GM13976 (cell line): ENCODE results near the gene KDM2B.

Experiments used
- DNase-seq: peaks from one replicate; pipeline ENCODE4 v3.0.0; 2012; ENCODE audit warnings: low spot score
- CTCF ChIP-seq: IDR thresholded peaks from 2 replicates; pipeline ENCODE4 v1.5.1; 2012; ENCODE audit warnings: borderline replicate concordance, mild to moderate bottlenecking; ENCODE audit not compliant: insufficient read depth; ENCODE audit errors: extremely low read depth, missing control alignments, control extremely low read depth
- in situ Hi-C: fragments of 300-500 bp; cut with MboI; formaldehyde crosslinking; loops from one replicate; pipeline ENCODE4 v1.12.0; 2022; ENCODE audit warnings: low sequenced_read_pairs, mixed read lengths, inconsistent platforms; ENCODE audit not compliant: unreplicated experiment

The KDM2B gene

DNA sequence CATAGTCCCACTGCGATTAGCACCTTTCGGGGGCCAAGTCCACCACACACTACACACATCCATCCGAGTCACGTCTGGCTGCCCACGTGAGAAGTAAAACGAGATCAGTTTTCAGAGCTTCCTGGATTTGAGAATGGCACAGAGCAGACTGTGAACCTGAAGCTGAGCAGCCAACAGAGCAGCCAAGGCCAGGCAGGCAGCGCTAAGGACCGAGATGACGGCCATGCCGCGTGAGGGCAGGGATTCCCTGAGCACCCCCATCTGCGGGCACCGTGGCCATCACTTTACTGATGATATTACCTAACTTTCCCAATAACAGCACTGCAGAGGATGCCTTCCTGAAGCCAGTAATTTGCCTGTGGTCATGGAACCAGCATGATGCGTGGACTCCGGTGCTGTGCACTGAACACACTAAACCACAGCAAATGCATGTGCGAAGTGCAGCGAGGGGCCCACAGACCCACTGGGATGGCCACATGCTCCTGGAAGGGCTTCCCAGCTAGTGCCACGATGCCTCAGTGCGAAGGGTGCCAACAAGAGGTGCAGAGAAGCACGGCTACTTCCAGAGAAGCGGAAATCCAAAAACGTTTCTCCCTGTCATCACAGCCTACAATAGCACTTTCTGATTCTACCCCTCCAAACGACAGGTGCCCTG lies 124.9 kb downstream of the KDM2B start:
- DNase-seq: no peak

GRCh38 chr12:121454921-121455320 lies 125.9 kb downstream of the KDM2B start:
- no peak for DNase-seq
- no peak for TF ChIP-seq CTCF
- in situ Hi-C loops: no loop called here

More for the DNA sequence above, 124.9 kb downstream of the KDM2B start:
- in situ Hi-C loops: no loop called here
- TF ChIP-seq CTCF: no peak

DNA sequence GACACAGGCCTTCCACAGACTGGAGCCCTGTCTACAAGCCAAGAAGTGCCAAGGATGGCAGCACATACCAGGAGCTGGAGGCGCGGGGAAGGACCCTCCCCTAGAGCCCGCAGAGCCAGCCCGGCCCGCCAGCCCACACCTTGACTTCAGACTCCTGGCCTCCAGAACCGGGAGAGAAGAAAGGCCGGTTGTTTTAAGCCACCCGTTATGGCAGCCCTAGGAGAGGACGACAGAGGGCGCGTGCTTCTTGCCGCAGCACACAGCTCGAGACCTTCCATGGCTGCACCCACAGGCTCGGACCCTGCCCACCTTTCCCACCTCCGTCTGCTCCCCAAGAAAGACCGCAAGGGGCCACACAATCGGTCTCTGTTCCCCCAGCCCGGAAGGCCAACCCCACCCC lies 127.2 kb downstream of the KDM2B start:
- TF ChIP-seq CTCF: no peak
- DNase-seq: peak; percentile 12
- in situ Hi-C loops: no loop called here

DNA sequence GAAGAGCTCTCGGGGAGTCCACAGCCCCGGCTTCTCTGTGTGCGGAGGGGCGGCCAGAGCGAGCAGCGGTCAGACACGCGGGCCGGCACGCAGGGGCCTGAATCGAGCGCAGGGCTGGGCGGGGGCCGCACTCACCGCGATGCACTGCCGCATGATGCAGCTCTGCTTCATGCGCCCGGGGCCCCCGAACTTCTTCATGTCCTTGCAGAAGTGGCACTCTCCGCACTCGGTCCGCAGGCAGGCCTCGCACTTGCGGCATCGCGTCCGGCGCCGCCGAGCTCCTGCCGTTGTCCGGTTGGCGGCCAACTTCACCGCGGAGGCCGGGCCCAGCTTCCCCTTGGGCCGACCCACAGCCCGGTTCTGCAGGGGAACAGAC lies 127.8 kb downstream of the KDM2B start:
- no peak for DNase-seq
- no peak for TF ChIP-seq CTCF

DNA sequence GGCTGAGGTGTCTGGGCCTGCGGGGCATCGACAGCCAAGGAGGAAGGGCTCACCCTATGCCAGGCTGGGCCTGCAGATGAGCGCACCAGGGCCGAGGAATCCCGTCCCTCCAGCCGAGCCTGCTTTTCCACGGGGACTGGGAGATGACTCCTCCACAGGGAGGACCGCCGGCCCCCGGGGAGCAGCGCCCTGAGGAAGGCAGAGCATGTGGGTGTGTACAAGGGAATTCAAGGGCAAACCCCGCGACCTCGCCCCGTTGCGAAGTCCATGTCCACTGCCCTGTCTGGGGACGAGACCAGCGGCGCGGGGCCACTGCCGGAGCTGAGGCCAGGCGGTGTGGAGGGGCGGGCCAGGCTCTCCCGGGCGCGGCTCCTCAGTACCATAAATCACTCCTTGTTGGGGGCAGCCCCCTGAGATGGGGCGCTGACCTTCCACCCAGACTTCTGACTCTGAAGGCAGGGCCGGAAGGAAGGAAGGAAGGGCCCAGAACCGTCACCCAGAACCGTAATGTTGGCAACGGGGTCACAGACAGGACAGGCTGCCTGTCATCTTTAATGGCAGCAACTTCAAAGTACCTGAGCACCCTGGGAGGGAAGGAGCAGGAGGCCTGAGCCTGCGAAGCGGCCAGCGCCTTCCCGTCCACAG lies 128.4 kb downstream of the KDM2B start:
- TF ChIP-seq CTCF: no peak
- in situ Hi-C loops: no loop called here
- no peak for DNase-seq

More for the DNA sequence above, 127.8 kb downstream of the KDM2B start:
- in situ Hi-C loops: no loop called here

- DNase-seq: no peak
- TF ChIP-seq CTCF: no peak
- in situ Hi-C loops: no loop called here
Observed at GRCh38 chr12:121451961-121452339, 128.9 kb downstream of the KDM2B start.
